Activated naive CD4-positive, alpha-beta T cell treated with anti-CD3 and anti-CD28 coated beads, Interleukin-2, amount 50 U/mL, for 24 hours (primary cell): ENCODE results near the gene PCDHGB7.

Source experiments
- H3K27ac Mint-ChIP-seq: one replicate; pipeline ENCODE4 v1.8.0; 2021; ENCODE audit warnings: mild to moderate bottlenecking, mixed read lengths
- H3K27me3 Mint-ChIP-seq: one replicate; pipeline ENCODE4 v1.8.0; 2021; ENCODE audit warnings: mixed read lengths
- H3K36me3 Mint-ChIP-seq: one replicate; pipeline ENCODE4 v1.8.0; 2021; ENCODE audit warnings: mixed read lengths
- H3K4me1 Mint-ChIP-seq: one replicate; pipeline ENCODE4 v1.8.0; 2021; ENCODE audit warnings: mixed read lengths
- H3K4me3 Mint-ChIP-seq: one replicate; pipeline ENCODE4 v1.8.0; 2021; ENCODE audit warnings: mild to moderate bottlenecking, mixed read lengths
- H3K9me3 Mint-ChIP-seq: one replicate; pipeline ENCODE4 v1.8.0; 2021; ENCODE audit warnings: mixed read lengths

The PCDHGB7 gene

DNA sequence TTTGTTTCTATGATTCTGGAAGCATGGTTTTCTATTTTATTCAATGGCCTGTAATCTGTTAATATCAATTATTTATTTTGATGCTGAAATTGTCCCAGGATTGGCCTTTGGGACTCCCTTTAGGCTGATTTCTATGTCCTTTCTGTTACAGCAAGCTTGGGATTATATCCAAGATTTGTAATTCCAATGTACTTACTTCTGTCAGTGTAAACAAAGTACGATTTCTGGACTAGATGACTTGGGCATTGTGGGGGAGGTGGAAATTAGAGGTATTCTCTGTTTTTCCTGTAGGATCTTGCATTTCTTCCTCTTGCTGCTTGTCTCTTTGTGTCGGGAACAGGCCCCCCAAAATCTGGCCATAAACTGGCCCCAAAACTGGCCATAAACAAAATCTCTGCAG is 16.5 kb downstream of the PCDHGB7 start:
- Mint-ChIP-seq H3K4me3 (no peak overlapping the region), H3K27me3 (peaks cover 44% of the 10 kb centered on the region), H3K9me3 (peaks cover 31% of the 10 kb centered on the region), H3K4me1 (peaks cover 16% of the 10 kb centered on the region), H3K27ac (no peak overlapping the region), H3K36me3 (peaks cover 20% of the 10 kb centered on the region)

DNA sequence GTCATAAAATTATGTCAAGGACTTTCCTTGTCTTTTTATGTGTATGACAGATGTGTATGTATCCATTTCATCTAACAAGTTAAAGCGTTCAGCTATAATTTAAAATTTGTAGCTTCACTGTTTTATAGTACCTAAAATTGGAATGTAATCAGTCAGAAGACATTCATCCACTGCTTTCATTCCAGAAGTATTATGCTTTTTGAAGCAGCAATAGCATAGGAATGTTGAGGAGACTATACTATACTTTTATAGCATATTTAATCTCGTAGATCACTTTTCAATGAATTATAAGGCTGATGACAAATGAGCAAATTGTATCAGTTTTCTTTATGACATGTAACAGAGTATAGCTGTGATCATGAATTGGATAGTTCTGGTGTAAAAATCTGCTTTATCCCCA is 19.7 kb downstream of the PCDHGB7 start:
- Mint-ChIP-seq H3K27ac (no peak overlapping the region), H3K4me1 (no peaks in the 10 kb centered on the region), H3K4me3 (no peak overlapping the region), H3K9me3 (peaks cover 17% of the 10 kb centered on the region), H3K36me3 (peaks cover 9% of the 10 kb centered on the region), H3K27me3 (peaks cover 26% of the 10 kb centered on the region)

DNA sequence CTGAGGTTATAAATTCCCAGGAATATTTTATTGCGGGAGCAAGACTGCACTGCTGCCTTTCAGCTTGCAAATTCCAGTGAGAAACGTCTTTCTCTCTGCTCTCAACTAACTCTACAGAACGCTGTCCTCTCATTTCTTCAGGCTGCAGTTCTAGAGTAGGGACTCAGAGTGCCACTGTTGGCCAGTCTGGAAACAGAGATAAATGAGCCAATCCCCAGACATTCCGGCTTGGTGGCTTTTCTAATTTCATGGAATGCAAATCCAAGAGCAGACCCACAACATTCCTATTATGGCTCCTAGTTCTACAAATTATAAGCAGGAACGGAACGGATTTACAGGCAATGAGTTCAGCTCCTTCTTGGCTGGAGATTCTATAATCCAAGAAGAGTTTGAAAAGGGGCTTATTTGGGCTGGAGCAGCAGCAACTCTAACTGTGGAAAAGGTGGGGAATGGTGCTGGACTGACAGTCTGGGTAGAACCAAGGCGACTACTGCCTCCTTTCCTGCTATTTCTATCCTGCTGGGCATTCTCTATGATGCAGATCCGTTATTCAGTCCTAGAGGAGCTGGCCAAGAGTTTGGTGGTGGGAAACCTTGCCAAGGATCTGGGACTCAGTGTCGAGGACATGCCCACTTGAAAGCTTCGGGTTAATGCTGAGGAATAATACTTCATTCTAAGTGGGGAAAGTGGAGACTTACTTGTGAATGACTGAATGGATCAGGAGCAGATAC is 22.1 kb downstream of the PCDHGB7 start:
- peaks cover 21% of the 10 kb centered on the region for H3K27me3 Mint-ChIP-seq
- H3K4me3 Mint-ChIP-seq, result no peak overlapping the region
- H3K27ac Mint-ChIP-seq, result no peak overlapping the region
- peaks cover 1% of the 10 kb centered on the region for H3K36me3 Mint-ChIP-seq
- H3K4me1 Mint-ChIP-seq, result no peaks in the 10 kb centered on the region
- peaks cover 17% of the 10 kb centered on the region for H3K9me3 Mint-ChIP-seq

DNA sequence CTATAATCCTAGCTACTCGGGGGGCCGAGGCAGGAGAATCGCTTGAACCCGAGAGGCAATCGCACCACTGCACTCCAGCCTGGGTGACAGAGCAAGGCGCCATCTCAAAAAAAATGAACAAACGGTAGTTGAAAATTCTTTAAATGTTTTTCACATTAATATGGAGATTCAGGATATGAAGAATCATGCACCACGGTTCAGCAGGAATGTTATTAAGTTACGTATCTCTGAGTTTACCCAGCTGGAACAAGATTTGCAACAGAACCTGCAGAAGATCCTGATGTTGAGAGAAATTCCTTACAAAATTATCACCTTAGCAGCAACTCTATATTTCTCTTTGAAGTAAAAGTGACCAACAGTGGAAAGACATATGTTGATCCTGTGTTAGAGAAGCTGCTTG is 22.9 kb downstream of the PCDHGB7 start:
- H3K4me3 Mint-ChIP-seq, result no peak overlapping the region
- H3K27ac Mint-ChIP-seq, result no peak overlapping the region
- no peaks in the 10 kb centered on the region for H3K36me3 Mint-ChIP-seq
- H3K27me3 Mint-ChIP-seq, result peaks cover 22% of the 10 kb centered on the region
- no peaks in the 10 kb centered on the region for H3K4me1 Mint-ChIP-seq
- peaks cover 12% of the 10 kb centered on the region for H3K9me3 Mint-ChIP-seq

DNA sequence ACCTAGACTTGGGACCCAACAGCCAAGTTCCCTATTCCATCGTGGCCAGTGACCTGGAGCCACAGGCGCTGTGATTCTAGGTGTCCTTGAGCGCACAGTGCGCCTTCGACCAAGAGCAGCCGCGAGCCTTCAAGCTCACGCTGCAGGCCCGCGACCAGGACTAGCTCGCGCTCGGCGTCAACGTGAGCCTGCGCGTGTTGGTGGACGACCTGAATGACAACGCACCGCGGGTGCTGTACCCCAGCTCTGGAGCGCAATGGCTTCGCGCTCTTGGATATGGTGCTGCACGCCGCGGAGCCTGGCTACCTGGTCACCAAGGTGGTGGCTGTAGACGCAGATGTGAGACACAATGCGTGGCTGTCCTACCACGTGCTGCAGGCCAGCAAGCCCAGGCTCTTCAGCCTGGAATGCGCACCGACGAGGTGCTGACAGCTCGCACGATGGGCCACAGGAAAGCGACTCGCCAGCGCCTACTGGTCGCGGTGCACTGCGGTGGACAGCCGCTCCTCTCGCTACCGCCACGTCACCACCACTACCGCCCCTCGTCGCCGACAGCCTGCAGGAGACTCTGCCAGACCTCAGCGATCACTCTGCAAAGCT is 24.2 kb downstream of the PCDHGB7 start:
- peaks cover 10% of the 10 kb centered on the region for H3K9me3 Mint-ChIP-seq
- H3K27me3 Mint-ChIP-seq, result peaks cover 23% of the 10 kb centered on the region
- no peaks in the 10 kb centered on the region for H3K36me3 Mint-ChIP-seq
- H3K27ac Mint-ChIP-seq, result no peak overlapping the region
- H3K4me1 Mint-ChIP-seq, result no peaks in the 10 kb centered on the region
- no peak overlapping the region for H3K4me3 Mint-ChIP-seq

DNA sequence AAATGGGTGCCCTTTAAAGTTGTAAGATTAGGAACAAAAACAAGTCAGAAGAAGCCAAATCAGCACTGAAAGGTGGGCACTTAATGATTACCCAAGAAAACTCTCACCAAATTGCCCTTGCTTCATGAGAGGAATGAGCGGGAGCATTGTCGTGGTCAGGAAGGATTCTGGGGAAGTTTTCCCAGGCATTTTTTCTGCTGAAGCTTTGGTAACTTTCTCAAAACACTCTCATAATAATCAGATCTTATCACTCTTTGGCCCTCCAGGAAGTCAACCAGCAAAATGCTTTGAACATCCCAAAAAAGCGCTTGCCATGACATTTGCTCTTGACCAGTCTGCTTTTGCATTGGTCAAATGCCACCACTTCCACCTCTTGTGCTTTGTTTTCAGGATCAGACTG is 47.9 kb downstream of the PCDHGB7 start:
- peaks cover 20% of the 10 kb centered on the region for H3K27me3 Mint-ChIP-seq
- peaks cover 4% of the 10 kb centered on the region for H3K36me3 Mint-ChIP-seq
- H3K4me3 Mint-ChIP-seq, result no peak overlapping the region
- H3K27ac Mint-ChIP-seq, result no peak overlapping the region
- H3K4me1 Mint-ChIP-seq, result no peaks in the 10 kb centered on the region
- no peaks in the 10 kb centered on the region for H3K9me3 Mint-ChIP-seq
